Activated T-helper 1 cell treated with Interleukin-2 at 50 U/mL for 16 hours (primary cell): ENCODE data around the gene AP2M1.

Experiments
- DNase-seq: peaks from one replicate; pipeline ENCODE4 v3.0.0-alpha.2; 2020; ENCODE audit warnings: low read depth

AP2M1 gene

DNA sequence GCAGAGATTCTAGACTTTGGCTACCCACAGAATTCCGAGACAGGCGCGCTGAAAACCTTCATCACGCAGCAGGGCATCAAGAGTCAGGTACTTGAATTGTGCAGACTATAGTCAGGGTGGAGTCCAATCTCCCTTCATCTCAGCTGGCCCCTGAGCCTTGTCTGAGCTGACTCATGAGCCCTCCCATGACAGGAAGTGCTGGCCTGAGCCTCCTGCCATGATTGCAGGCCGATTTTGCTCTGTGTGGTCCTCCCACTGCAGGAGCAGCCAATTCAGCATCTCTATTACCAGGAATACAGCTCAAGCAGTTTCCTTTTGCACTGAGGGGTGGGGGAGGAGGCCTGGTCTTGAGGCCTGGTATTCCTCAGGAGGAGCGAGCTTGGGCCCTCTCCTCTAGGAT lies 5.5 kb downstream of the AP2M1 start:
- no peak for DNase-seq

DNA sequence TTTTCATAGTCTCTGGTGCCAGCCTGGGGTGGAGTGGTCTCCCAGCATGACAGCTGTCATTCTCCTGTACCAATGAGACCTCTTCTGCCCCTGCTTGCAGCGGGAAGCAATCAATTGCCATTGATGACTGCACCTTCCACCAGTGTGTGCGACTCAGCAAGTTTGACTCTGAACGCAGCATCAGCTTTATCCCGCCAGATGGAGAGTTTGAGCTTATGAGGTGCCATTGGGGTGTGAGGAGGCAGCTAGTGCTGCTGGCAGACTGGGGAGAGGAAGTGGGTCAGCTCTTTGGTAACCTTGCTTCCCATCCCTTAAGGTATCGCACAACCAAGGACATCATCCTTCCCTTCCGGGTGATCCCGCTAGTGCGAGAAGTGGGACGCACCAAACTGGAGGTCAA lies 6.9 kb downstream of the AP2M1 start:
- no peak for DNase-seq

DNA sequence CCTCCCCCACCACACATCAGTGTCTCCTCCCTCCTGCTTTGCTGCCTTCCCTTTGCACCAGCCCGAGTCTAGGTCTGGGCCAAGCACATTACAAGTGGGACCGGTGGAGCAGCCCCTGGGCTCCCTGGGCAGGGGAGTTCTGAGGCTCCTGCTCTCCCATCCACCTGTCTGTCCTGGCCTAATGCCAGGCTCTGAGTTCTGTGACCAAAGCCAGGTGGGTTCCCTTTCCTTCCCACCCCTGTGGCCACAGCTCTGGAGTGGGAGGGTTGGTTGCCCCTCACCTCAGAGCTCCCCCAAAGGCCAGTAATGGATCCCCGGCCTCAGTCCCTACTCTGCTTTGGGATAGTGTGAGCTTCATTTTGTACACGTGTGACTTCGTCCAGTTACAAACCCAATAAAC lies 9.0 kb downstream of the AP2M1 start:
- no peak for DNase-seq

DNA sequence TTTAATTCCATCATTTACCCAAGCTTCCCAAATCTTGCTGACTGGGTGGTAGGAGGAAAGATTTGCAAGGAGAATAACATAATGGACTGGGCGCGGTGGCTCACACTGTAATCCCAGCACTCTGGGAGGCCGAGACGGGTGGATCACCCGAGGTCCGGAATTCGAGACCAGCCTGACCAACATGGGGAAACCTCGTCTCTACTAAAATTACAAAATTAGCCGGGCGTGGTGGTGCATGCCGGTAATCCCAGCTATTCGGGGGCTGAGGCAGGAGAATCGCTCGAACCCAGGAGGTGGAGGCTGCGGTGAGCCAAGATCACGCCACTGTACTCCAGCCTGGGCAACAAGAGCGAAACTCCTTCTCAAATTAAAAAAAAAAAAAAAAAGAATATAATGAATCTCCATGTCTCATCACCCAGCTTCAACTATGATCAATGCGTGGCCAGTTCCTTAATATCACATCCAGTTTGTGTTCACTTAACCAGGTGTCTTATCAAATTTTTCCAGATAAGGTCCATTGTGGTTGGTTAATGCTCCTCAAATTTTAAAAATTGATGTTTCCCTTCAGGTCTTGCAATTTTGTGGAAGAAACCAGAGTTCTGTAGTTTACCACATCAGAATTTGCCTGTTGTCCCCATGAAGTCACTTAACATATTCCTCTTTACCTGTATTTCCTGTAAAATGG lies 10.0 kb downstream of the AP2M1 start:
- DNase-seq: no peak

DNA sequence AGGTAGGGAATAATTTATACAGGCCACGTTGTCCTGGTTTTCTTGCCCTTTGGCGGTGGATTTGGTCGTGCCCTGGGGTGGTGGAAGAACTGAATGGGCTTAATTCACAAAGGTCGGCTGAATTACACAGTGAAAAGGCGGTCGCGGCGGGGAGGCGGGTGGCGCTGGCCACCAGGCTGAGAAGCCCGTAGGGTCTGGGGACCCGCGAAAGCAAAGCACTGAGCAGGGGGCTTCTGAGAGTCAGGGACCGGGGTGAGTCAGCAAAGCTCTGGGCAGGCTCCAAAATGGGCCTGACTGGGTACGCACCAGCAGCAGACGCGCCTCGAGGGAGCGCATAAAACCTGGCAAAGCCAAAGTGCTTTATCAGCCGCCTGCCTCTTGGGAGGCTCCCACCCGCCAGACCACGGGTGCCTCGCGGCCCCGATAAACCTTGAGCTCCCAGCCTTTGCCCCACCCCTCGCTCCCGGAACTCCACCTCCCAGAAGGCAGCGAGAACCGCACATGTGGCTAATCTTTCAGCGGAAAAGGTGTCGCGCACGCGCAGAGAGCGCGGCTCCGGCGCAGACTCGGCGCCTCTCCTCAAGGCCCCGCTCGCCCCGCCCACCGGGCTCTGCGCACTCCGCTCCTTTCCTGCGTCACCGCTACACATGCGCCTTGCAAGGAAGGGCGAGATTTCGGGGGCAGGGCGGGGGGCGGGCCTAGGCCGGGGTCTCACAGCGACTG lies 11.0 kb downstream of the AP2M1 start:
- peak; percentile 100 for DNase-seq

DNA sequence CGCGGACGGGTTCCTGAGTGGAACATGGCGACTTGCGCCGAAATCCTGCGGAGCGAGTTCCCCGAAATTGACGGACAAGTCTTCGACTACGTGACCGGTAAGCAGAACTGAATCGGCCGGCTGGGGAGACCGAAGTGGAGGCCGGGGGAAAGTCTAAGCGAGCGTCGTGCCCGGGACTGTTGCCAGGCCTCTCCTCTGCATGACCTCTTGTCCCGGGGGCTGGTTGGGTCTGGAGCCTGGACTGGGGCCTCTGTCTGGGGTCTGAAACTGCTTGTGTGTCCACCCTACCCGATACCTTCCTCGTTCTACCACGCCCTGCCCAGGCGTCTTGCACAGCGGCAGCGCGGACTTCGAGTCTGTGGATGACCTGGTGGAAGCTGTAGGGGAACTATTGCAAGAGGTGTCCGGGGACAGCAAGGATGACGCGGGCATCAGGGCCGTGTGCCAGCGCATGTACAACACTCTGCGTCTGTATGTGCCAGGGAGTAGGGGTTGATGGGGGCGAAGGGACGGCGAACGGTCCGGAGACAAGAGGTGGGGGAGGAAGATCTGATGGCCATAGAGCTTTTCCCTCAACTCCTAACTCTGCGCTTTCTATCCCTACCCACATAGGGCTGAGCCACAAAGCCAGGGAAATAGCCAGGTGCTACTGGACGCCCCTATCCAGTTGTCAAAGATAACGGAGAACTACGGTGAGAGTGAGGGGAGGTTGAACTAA lies 11.7 kb downstream of the AP2M1 start, which contains the start of gene ABCF3:
TSS of gene ABCF3 (plus strand) at position 16 of the 718 bp plus-strand sequence. CDS start at position 25, 9 bp downstream.
- DNase-seq: no peak

DNA sequence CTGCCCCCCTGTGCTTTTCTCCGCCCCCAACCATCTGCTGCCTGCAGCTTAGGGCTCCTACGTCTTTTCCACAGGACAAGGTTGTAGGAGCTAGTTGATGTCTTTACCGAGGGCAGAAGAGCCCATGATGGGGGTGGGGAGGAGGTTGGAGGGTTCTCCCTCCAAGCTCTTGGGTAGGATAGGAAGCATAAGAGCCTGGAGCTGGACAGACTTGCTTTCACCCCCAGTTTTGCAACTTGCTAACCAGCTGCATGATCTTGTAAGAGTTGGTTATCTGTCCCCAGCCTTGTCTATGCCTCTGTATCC lies 12.2 kb downstream of the AP2M1 start:
- no peak for DNase-seq

DNA sequence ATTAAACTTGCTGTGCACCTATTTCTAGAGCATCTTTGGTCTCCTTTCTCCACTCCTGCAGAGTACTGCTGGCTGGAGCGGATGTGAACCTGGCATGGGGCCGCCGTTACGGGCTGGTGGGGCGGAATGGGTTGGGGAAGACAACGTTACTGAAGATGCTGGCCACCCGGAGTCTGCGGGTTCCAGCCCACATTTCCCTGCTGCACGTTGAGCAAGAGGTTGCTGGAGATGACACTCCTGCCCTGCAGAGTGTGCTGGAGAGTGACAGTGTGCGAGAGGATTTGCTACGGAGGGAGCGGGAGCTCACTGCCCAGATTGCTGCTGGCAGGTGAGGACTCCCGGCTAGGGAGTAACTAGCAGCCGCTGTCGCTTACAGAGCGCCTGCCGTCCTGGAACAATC lies 13.4 kb downstream of the AP2M1 start:
- no peak for DNase-seq

DNA sequence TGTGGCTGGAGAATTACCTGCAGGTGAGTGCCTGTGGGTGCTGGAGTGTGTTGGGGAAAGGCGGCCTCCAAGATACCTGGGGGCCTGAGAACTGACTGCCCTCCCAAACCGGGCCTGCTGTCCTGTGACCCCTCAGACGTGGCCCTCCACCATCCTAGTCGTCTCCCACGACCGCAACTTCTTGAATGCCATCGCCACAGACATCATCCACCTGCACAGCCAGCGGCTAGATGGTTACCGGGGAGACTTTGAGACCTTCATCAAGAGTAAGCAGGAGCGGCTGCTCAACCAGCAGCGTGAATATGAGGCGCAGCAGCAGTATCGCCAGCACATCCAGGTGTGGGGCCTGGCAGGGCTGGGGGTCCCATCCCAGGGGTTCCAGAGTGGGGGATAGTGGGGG lies 14.8 kb downstream of the AP2M1 start:
- no peak for DNase-seq

DNA sequence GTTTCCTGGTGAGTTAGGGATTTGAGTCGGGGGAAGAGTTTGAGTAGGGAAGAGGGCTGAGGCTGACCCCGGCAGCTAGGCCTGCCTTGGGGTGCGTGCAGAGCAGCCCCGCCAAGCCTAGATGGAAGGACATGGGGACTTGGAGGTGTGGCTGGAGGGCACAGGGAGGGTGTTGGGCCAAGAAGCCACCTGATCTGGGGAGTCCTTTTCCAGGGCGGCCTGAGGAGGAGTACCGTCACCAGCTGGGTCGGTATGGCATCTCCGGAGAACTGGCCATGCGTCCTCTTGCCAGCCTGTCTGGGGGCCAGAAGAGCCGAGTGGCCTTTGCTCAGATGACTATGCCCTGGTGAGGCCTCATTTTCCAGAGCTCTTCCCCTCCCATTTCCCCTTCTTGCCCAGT lies 18.2 kb downstream of the AP2M1 start:
- no peak for DNase-seq

DNA sequence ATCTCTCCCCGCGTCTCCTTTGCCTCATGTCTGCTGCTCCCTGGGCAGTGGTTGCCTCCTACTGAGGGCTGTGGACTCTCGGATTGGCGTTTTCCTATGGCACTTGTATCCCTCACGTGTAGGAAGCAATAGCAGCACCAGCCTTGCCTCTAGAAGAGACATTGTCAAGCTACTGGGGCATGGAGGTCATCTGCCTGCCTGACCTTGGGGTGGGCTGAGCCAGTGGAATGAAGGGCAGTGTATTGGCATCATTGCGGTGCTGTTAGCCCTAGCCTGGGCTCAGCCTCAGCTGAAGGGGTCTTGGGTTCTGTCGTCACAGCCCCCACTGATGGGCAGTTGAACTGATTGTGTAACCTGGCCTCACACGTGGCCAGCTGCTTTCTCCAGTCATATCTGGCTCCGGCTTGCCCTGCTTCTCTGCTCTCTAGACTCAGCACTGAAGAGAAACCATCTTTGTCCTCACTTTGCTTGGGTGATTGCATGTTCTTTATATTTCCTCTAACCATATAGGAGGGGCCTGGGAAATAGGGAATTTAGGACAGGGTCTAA lies 19.4 kb downstream of the AP2M1 start:
- DNase-seq: no peak

DNA sequence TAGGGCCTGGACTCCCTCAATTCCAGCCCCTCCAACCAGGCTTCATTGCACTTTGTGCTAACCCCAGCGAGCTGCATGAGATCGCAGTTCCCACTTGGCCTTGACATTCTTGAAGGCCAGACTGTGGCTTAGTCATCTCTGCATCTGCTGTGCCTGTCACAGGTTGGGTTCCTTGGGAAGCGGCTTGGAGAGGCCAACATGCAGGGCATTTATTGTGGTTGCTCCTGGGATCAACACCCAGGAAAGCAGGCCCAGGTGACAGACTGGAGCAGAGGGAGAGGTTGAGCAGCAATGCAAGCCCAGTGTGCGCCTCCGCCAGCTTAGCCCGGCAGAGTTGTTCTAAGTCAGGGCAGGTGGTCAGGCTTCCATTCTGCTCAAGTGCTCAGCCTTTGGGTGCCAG lies 21.9 kb downstream of the AP2M1 start:
- no peak for DNase-seq

DNA sequence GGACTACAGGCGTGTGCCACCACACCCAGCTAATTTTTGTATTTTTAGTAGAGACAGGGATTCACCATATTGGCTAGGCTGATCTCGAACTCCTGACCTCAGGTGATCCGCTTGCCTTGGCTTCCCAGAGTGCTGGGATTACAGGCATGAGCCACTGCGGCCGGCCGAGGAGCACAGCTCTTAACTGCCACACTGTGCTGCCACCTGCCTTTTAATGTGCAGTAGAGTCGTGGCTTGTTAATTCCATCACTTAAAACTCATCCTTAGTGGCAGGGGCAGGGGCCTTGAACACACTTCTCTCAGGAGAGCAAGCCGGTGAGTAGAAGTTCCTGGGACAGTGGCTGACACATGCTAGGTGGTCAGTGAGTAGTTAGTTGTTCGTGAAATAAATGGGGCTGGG lies 23.9 kb downstream of the AP2M1 start:
- DNase-seq: no peak

DNA sequence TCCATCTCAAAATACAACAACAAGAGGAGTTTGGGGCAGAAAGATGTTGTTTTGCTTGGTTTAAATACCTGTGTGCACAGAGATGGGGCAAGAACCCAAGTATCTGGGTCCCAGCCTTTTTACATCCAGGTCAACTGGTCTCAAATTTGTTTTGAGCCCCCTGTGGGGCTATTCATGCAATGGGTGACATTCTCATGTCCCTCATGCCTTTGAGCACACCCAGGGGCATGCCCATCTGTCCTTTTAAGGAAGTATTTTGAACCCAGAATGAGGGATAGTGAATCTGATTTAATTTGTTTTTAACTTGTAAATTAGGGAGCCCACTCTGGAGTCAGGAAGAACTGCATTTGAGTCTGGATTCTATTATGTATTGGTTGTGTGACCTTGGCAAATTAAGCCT lies 26.2 kb downstream of the AP2M1 start:
- no peak for DNase-seq

DNA sequence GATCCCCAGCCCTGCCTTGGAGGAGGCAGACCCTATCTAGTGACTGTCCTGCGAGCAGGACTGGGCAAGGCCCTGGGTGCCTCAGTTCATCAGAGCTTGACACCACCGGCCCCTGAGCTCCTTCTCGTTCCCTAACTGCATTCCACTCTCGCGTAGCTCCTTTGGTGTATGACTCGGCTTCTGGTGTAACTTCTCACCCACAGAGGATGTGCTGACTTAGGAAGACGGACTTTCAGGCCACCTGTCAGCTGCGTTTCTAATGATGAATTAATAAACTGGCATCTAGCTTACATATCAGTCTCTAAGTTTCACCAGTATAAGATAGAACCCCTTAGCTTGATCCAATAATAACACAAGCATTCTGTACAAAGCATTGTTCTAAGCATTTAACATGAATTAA lies 28.9 kb downstream of the AP2M1 start:
- DNase-seq: no peak

DNA sequence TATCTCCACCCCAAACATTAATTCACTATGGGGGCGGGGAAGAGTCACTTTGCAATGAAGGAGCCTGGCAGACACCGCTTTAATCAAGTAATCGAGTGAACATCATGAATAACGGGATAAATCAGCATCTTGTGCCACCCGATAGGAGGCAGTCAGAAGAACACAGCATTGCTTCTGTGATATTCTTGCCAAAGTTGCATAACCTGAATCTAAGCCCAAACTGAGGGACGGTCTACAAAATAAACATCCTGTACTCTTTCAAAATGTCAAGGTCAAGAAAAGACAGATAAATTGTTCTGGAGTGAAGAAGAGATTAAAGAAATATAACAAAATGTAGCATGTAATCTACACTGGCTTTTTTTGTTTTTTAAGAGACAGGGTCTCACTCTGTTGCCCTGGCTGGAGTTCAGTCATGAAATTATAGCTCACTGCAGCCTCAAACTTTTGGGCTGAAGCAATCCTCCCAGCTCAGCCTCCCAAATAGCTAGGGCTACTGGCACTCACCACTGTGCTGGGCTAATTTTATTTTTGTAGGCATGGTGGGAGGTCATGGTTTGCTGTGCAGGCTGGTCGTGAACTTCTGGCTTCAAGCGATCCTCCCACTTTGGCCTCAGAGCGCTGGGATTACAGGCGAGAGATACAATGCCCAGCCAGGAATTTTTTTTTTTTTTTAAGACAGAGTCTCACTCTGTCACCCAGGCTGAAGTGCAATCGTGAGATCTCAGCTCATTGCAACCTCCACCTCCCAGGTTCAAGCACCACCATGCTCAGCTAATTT lies 34.7 kb downstream of the AP2M1 start:
- no peak for DNase-seq

DNA sequence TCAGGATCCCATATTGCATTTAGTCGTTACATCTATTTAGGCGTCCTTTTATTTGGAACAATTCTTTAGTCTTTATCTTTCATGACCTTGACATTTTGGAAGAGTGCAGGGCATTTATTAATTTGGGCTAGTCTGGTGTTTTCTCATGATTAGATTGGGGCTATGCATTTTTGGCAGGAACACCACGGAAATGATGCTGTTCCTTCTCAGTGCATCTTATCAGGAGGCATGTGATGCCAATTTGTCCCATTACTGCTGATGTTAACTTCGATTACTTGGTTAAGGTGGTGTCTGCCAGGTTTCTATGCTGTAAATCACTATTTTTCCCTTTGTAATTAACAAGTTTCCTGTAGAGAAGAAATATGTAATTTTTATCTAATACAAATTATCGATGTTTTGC lies 36.6 kb downstream of the AP2M1 start:
- no peak for DNase-seq

DNA sequence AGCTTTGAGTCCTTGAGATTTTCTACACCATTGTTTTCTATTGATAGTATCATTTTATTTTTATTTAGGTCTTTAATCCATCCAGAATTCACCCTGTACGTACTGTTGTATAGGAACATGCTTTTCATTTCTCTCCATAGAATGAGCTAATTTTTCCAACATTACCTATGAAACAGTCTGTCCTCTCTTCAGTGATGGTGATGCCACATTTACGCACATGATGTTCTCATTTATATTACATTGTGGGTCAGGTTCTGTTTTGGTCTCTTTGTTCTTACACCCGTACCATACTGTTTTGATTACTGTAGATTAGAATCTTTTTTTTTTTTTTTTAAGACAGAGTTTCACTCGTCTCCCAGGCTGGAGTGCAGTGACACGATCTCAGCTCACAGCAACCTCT lies 37.1 kb downstream of the AP2M1 start:
- DNase-seq: no peak

DNA sequence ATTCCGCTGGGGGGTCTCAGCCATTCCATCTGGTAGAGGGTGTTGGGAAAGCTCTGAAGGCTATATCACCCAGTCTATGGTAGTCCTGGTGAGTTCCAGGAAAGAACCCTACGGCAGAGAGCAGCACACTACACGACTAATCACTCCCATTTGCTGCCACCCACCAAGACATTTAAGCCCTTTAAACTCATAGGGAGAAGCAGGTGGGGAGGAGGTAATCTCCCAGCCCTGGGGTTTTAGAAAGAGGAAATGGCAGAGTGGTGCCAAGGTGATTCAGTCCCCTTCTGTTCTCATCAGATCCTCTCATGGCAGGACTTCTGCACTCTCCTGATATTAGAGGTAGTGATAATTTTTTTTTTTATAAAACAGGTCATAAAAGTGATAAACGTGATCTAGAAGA lies 44.2 kb downstream of the AP2M1 start:
- DNase-seq: no peak

DNA sequence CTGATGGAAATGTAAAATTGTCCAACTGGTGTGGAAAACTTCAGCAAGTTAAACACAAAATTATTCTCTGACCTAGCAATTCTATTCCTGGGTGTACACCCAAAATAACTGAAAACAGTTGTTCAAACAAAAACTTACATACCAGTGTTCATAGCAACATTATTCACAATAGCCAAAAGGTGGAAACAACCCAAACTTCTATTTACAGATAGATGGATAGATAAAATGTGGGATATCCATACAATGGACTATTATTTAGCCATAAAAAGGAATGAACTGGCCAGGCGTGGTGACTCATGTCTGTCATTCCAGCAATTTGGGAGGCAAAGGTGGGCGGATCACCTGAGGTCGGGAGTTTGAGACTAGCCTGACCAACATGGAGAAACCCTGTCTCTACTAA lies 47.9 kb downstream of the AP2M1 start:
- no peak for DNase-seq

DNA sequence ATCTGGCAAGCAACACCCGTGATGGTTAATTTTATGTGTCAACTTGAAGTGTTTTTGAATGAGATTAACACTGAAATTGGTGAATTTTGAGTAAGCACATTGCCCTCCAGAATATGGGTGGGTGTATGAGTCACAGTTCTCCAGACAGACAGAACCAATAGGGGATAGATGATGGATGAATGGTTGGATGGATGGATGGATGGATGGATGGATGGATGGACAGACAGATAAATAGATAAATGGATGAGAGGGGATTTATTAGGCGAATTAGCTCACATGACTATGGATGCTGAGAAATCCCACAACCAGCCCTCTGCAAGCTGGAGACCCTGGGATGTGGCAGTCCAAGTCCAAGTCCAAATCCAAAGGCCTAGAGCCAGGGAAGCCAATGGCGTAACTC lies 49.3 kb downstream of the AP2M1 start:
- DNase-seq: no peak

DNA sequence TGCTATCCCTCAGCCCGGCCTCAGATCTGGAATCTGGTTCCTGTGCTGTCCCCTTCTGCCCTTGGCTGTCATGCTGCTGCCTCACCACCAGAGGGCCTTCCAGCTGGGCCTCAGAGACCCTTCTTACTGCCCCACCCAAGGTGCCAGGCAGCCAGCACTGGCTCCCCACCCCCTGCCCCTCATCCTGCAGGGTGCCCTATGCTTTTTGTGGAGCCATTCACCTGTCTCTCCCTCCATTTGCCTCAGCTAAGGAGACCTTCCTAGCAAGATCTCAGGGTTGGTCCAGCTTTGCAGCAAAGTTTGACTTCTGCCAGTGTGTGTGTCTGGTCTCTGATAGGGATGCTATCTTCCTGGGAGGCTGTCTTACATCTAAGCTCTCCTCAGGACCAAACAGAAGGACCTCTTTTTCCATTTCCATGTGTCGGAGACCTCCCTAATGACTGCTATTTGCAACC lies 52.9 kb downstream of the AP2M1 start:
- DNase-seq: peak; percentile 33
